GM12891 (cell line): ENCODE data around the gene TEAD4.

Experiments
- PAX5 ChIP-seq: IDR thresholded peaks from 2 replicates; pipeline ENCODE4 v1.6.1; 2011; ENCODE audit warnings: low read length, moderate library complexity, mild to moderate bottlenecking; ENCODE audit not compliant: insufficient read depth, severe bottlenecking
- POLR2A ChIP-seq: IDR thresholded peaks from 2 replicates; pipeline ENCODE4 v1.6.1; 2011; ENCODE audit warnings: low read depth, low read length, control low read depth
- POLR2AphosphoS5 ChIP-seq: IDR thresholded peaks from 2 replicates; pipeline ENCODE4 v1.6.1; 2011; ENCODE audit warnings: low read depth, low read length, control low read depth
- POU2F2 ChIP-seq: IDR thresholded peaks from 2 replicates; pipeline ENCODE4 v1.6.1; 2011; ENCODE audit warnings: low read depth, mild to moderate bottlenecking, control low read depth, low read length, moderate library complexity
- SPI1 ChIP-seq: IDR thresholded peaks from 2 replicates; pipeline ENCODE4 v1.6.1; 2011; ENCODE audit warnings: low read depth, low read length, control low read depth
- TAF1 ChIP-seq: IDR thresholded peaks from 2 replicates; pipeline ENCODE4 v1.6.1; 2011; ENCODE audit warnings: low read depth, low read length, control low read depth

- TF ChIP-seq POLR2A (no peak), POU2F2 (no peak), POLR2AphosphoS5 (no peak), PAX5 (no peak), TAF1 (no peak), SPI1 (no peak)
These were observed 119.1 kb downstream of the TEAD4 start for GRCh38 chr12:3078086-3078820.
